Neural cell (in vitro differentiated cells): ENCODE data around the gene PRELID1. TPM values are rescaled to one million over a fixed set of nuclear protein-coding genes. Genes with fewer than 3 reads are reported as not detected.

Experiments
- H2AFZ ChIP-seq: fragments of 200-600, 300-800 bp; sonication (generic), shearing (Covaris generic); 2 replicates; pipeline ENCODE4 v1.6.0; 2014; ENCODE audit warnings: low read depth, mild to moderate bottlenecking, antibody characterized with exemption, low read length, moderate library complexity
- H3F3A ChIP-seq: fragments of 200-600 bp; shearing (Covaris generic); 2 replicates; pipeline ENCODE4 v1.6.1; 2016; ENCODE audit warnings: mild to moderate bottlenecking, moderate library complexity, mixed read lengths, antibody characterized with exemption, low read length; ENCODE audit not compliant: insufficient read depth, poor library complexity, severe bottlenecking
- H3K27ac ChIP-seq: fragments of 200-600, 300-800 bp; sonication (generic), shearing (Covaris generic); 2 replicates; pipeline ENCODE4 v1.5.1; 2014; ENCODE audit warnings: mild to moderate bottlenecking, low read length, moderate library complexity
- H3K27me3 ChIP-seq: fragments of 300-800, 200-600 bp; sonication (generic), shearing (Covaris generic); 2 replicates; pipeline ENCODE4 v1.6.0; 2014; ENCODE audit warnings: mild to moderate bottlenecking, low read depth, low read length, moderate library complexity; ENCODE audit not compliant: insufficient read depth
- H3K36me3 ChIP-seq: fragments of 300-800, 200-600 bp; sonication (generic), shearing (Covaris generic); 2 replicates; pipeline ENCODE4 v1.5.1; 2014; ENCODE audit warnings: mild to moderate bottlenecking, antibody characterized with exemption, low read length, moderate library complexity; ENCODE audit not compliant: insufficient read depth
- H3K4me2 ChIP-seq: fragments of 300-800, 200-600 bp; sonication (generic), shearing (Covaris generic); 2 replicates; pipeline ENCODE4 v1.6.0; 2014; ENCODE audit warnings: mild to moderate bottlenecking, low read length
- H3K4me3 ChIP-seq: fragments of 300-800, 200-600 bp; sonication (generic), shearing (Covaris generic); 2 replicates; pipeline ENCODE4 v1.5.1; 2014; ENCODE audit warnings: mild to moderate bottlenecking, low read length, moderate library complexity
- H3K79me2 ChIP-seq: fragments of 200-600 bp; shearing (Covaris generic); replicated peaks from 2 replicates; pipeline ENCODE4 v1.6.0; 2014; ENCODE audit warnings: mild to moderate bottlenecking, low read length, moderate library complexity; ENCODE audit not compliant: insufficient read depth
- H3K9ac ChIP-seq: fragments of 300-800, 200-600 bp; sonication (generic), shearing (Covaris generic); 2 replicates; pipeline ENCODE4 v1.6.1; 2016; ENCODE audit warnings: mild to moderate bottlenecking, low read length, mixed read lengths
- H3K9me2 ChIP-seq: fragments of 200-600 bp; shearing (Covaris generic); 2 replicates; pipeline ENCODE4 v1.6.1; 2016; ENCODE audit warnings: mild to moderate bottlenecking, low read length, mixed read lengths; ENCODE audit not compliant: insufficient read depth
- H3K9me3 ChIP-seq: fragments of 200-600, 300-800 bp; sonication (generic), shearing (Covaris generic); 2 replicates; pipeline ENCODE4 v1.6.1; 2016; ENCODE audit warnings: mild to moderate bottlenecking, mixed run types, low read length, moderate library complexity, mixed read lengths
- H4K20me1 ChIP-seq: fragments of 200-600 bp; shearing (Covaris generic); 2 replicates; pipeline ENCODE4 v1.6.1; 2016; ENCODE audit warnings: mild to moderate bottlenecking, mixed run types; ENCODE audit not compliant: insufficient read depth
- CTCF ChIP-seq: fragments of 450-650 bp; IDR thresholded peaks from 2 replicates; pipeline ENCODE4 v1.5.1; 2014; ENCODE audit warnings: antibody characterized with exemption, mild to moderate bottlenecking, moderate library complexity; ENCODE audit not compliant: poor library complexity, severe bottlenecking
- EP300 ChIP-seq: fragments of 450-650 bp; conservative IDR thresholded peaks from 2 replicates; pipeline ENCODE4 v1.6.1; 2014; ENCODE audit warnings: antibody characterized with exemption, mild to moderate bottlenecking, moderate library complexity; ENCODE audit not compliant: poor library complexity, severe bottlenecking
- EZH2 ChIP-seq: fragments of 200-600, 300-800 bp; shearing (Covaris generic), sonication (generic); IDR thresholded peaks from 2 replicates; pipeline ENCODE4 v1.6.1; 2014; ENCODE audit warnings: antibody characterized with exemption, low read length, borderline replicate concordance, mild to moderate bottlenecking; ENCODE audit not compliant: insufficient read depth, poor library complexity, severe bottlenecking
- MXI1 ChIP-seq: fragments of 450-650 bp; conservative IDR thresholded peaks from 2 replicates; pipeline ENCODE4 v1.6.1; 2014; ENCODE audit warnings: antibody characterized with exemption, mild to moderate bottlenecking; ENCODE audit not compliant: poor library complexity, severe bottlenecking
- POLR2AphosphoS5 ChIP-seq: IDR thresholded peaks from 2 replicates; pipeline ENCODE4 v1.6.1; 2012
- RAD21 ChIP-seq: fragments of 450-650 bp; conservative IDR thresholded peaks from 2 replicates; pipeline ENCODE4 v1.6.1; 2014; ENCODE audit warnings: antibody characterized with exemption, mild to moderate bottlenecking, moderate library complexity
- REST ChIP-seq: IDR thresholded peaks from 2 replicates; pipeline ENCODE4 v1.6.1; 2012; ENCODE audit warnings: borderline replicate concordance
- SMC3 ChIP-seq: fragments of 450-650 bp; conservative IDR thresholded peaks from 2 replicates; pipeline ENCODE4 v1.6.1; 2014; ENCODE audit warnings: antibody characterized with exemption, mild to moderate bottlenecking, moderate library complexity; ENCODE audit not compliant: poor library complexity
- TAF1 ChIP-seq: IDR thresholded peaks from 2 replicates; pipeline ENCODE4 v1.6.1; 2012; ENCODE audit warnings: low read depth
- polyA plus RNA-seq: library from polyadenylated mRNA; depleted of rRNA; stranded (reverse); fragments of >200 nt; gene quantifications from 2 replicates; pipeline ENCODE4 v1.2.3, GENCODE V29; 2014

The PRELID1 gene
- polyA plus RNA-seq, 1 donor from 2014 or later: 133 TPM

- no peak overlapping the region for H3K4me2 ChIP-seq
- H3K79me2 ChIP-seq: no peaks in the 10 kb centered on the region
- H2AFZ ChIP-seq: no peak overlapping the region
- no peaks in the 10 kb centered on the region for H3K27me3 ChIP-seq
- H3K9ac ChIP-seq: no peak overlapping the region
- no peak for TF ChIP-seq CTCF
- no peak for TF ChIP-seq POLR2AphosphoS5
- TF ChIP-seq SMC3: no peak
- TF ChIP-seq REST: no peak
- TF ChIP-seq RAD21: no peak
- TF ChIP-seq EZH2: no peak
- no peaks in the 10 kb centered on the region for H3K36me3 ChIP-seq
- no peaks in the 10 kb centered on the region for H3F3A ChIP-seq
- H3K9me2 ChIP-seq: no peaks in the 10 kb centered on the region
- no peak overlapping the region for H3K27ac ChIP-seq
- no peak overlapping the region for H3K4me3 ChIP-seq
- H3K9me3 ChIP-seq: no peaks in the 10 kb centered on the region
- H4K20me1 ChIP-seq: no peaks in the 10 kb centered on the region
Measured at GRCh38 chr5:177332031-177332895, 28.7 kb downstream of the PRELID1 start.

- Histone ChIP-seq H4K20me1 (no peaks in the 10 kb centered on the region), H3K9me3 (no peaks in the 10 kb centered on the region), H3K27me3 (no peaks in the 10 kb centered on the region), H3K36me3 (no peaks in the 10 kb centered on the region), H3K27ac (no peak overlapping the region), H3K4me3 (no peak overlapping the region), H3K9ac (no peak overlapping the region), H3K79me2 (no peaks in the 10 kb centered on the region), H3K4me2 (no peak overlapping the region), H2AFZ (no peak overlapping the region), H3F3A (no peaks in the 10 kb centered on the region), H3K9me2 (no peaks in the 10 kb centered on the region)
- no peak for TF ChIP-seq REST
- no peak for TF ChIP-seq SMC3
- TF ChIP-seq EZH2: no peak
- TF ChIP-seq POLR2AphosphoS5: no peak
- no peak for TF ChIP-seq TAF1
- no peak for TF ChIP-seq EP300
- no peak for TF ChIP-seq CTCF
- TF ChIP-seq MXI1: no peak
- no peak for TF ChIP-seq RAD21
Measured at GRCh38 chr5:177332896-177333260, 29.3 kb downstream of the PRELID1 start.
